CD14-positive monocyte (primary cell): ENCODE measurements around the gene SSBP3. TPM values are rescaled to one million over a fixed set of nuclear protein-coding genes. Genes with fewer than 3 reads are reported as not detected.

ENCODE experiments used
- DNase-seq, 3 donors: peaks; one replicate each; pipeline ENCODE4 v3.0.0-alpha.2; 2011 to 2022
- H2AFZ ChIP-seq: 2 replicates; pipeline ENCODE4 v1.6.0; 2012; ENCODE audit warnings: mild to moderate bottlenecking, low read depth, low read length, inconsistent platforms; ENCODE audit not compliant: insufficient read depth, poor library complexity, severe bottlenecking
- H3K27ac ChIP-seq, 2 donors: 1 replicate in 1 of 2; 2 replicates in 1 of 2; pipeline ENCODE4 v1.5.1; 2012 to 2013; ENCODE audit warnings: low read length in 2 of 2, control low read depth in 1 of 2, inconsistent platforms in 1 of 2, low read depth in 1 of 2, mild to moderate bottlenecking in 1 of 2
- H3K27me3 ChIP-seq, 2 donors: one replicate each; pipeline versions ENCODE4 v1.6.0 to v1.6.1; 2011 to 2013; ENCODE audit warnings: low read length in 2 of 2; ENCODE audit not compliant: control insufficient read depth in 2 of 2, insufficient read depth in 2 of 2
- H3K36me3 ChIP-seq, 2 donors: replicated peaks in 1 of 2; 1 replicate in 1 of 2; 2 replicates in 1 of 2; pipeline versions ENCODE4 v1.5.1 to v1.6.1; 2012 to 2013; ENCODE audit warnings: low read length in 2 of 2, control low read depth in 1 of 2, inconsistent platforms in 1 of 2, mild to moderate bottlenecking in 1 of 2; ENCODE audit not compliant: insufficient read depth in 2 of 2, control insufficient read depth in 1 of 2
- H3K4me1 ChIP-seq, 2 donors: 1 replicate in 1 of 2; 2 replicates in 1 of 2; pipeline versions ENCODE4 v1.5.1 to v1.6.1; 2012 to 2013; ENCODE audit warnings: low read length in 2 of 2, control low read depth in 1 of 2, inconsistent platforms in 1 of 2, mild to moderate bottlenecking in 1 of 2, moderate library complexity in 1 of 2; ENCODE audit not compliant: insufficient read depth in 2 of 2, control insufficient read depth in 1 of 2
- H3K4me2 ChIP-seq: replicated peaks from 2 replicates; pipeline ENCODE3; 2012; ENCODE audit warnings: low read length, moderate library complexity, mild to moderate bottlenecking; ENCODE audit not compliant: poor library complexity, severe bottlenecking; ENCODE audit errors: extremely low read depth
- H3K4me3 ChIP-seq, 3 experiments: fragments of 200-600 bp in 1 of 3; sonication (generic) in 1 of 3; replicated peaks in 1 of 3; 1 replicate in 2 of 3; 2 replicates in 1 of 3; pipeline ENCODE4 v1.5.1; 2011 to 2013; ENCODE audit warnings: low read length in 3 of 3, mild to moderate bottlenecking in 3 of 3, control low read depth in 2 of 3, low read depth in 2 of 3, inconsistent platforms in 1 of 3, moderate library complexity in 1 of 3
- H3K79me2 ChIP-seq: 2 replicates; pipeline ENCODE4 v1.6.0; 2012; ENCODE audit warnings: mild to moderate bottlenecking, control low read depth, inconsistent platforms, low read length, moderate library complexity; ENCODE audit not compliant: insufficient read depth
- H3K9ac ChIP-seq: 2 replicates; pipeline ENCODE4 v1.6.0; 2017; ENCODE audit warnings: low read length, mild to moderate bottlenecking; ENCODE audit not compliant: insufficient read depth, poor library complexity, severe bottlenecking
- H3K9me3 ChIP-seq, 2 donors: replicated peaks in 1 of 2; 1 replicate in 1 of 2; 2 replicates in 1 of 2; pipeline versions ENCODE4 v1.5.1 to v1.6.1; 2012 to 2013; ENCODE audit warnings: low read length in 2 of 2, control low read depth in 1 of 2; ENCODE audit not compliant: control insufficient read depth in 1 of 2, insufficient read depth in 1 of 2
- H4K20me1 ChIP-seq: 2 replicates; pipeline ENCODE4 v1.6.0; 2012; ENCODE audit warnings: mild to moderate bottlenecking, low read length, control low read depth, moderate library complexity; ENCODE audit not compliant: insufficient read depth
- H3K27ac Mint-ChIP-seq, 7 donors: one replicate each; pipeline ENCODE4 v1.8.0; 2020; ENCODE audit warnings: mild to moderate bottlenecking in 7 of 7, mixed read lengths in 7 of 7, moderate library complexity in 6 of 7, inconsistent platforms in 2 of 7
- H3K27me3 Mint-ChIP-seq, 3 donors: one replicate each; pipeline ENCODE4 v1.8.0; 2021 to 2022; ENCODE audit warnings: low read depth in 3 of 3, mild to moderate bottlenecking in 3 of 3, mixed read lengths in 3 of 3, moderate library complexity in 3 of 3, inconsistent platforms in 1 of 3
- H3K36me3 Mint-ChIP-seq, 2 donors: one replicate each; pipeline ENCODE4 v1.8.0; 2020; ENCODE audit warnings: mixed read lengths in 2 of 2, inconsistent platforms in 1 of 2, mild to moderate bottlenecking in 1 of 2
- H3K4me1 Mint-ChIP-seq: one replicate; pipeline ENCODE4 v1.8.0; 2020; ENCODE audit warnings: mild to moderate bottlenecking, mixed read lengths
- H3K4me3 Mint-ChIP-seq, 2 donors: one replicate each; pipeline ENCODE4 v1.8.0; 2020; ENCODE audit warnings: mild to moderate bottlenecking in 2 of 2, mixed read lengths in 2 of 2, moderate library complexity in 1 of 2
- H3K9me3 Mint-ChIP-seq, 7 donors: one replicate each; pipeline ENCODE4 v1.8.0; 2020 to 2022; ENCODE audit warnings: mixed read lengths in 7 of 7, mild to moderate bottlenecking in 6 of 7, moderate library complexity in 6 of 7, inconsistent platforms in 2 of 7
- WGBS: methylation state at CpG from one replicate; pipeline ENCODE4 v1.1.5; 2013; ENCODE audit warnings: missing lambda C conversion rate; ENCODE audit not compliant: insufficient coverage; 5-methylcytosine and 5-hydroxymethylcytosine counted together
- intact Hi-C, 2 donors: fragments of 100-400 bp; cut with micrococcal nuclease; formaldehyde crosslinking; loops; one replicate each; pipeline versions ENCODE4 v1.15.0 to v1.15.1; 2023
- polyA plus RNA-seq, 3 donors: library from polyadenylated mRNA; depleted of rRNA in 1 of 3; unstranded in 2 of 3; stranded (reverse) in 1 of 3; fragments of 300-500 nt in 2 of 3; fragments of >200 nt in 1 of 3; fragmentation: Illumina TruSeq in 2 of 3; gene quantifications; 1 replicate in 2 of 3; 2 replicates in 1 of 3; pipeline ENCODE4 v1.2.3, GENCODE V29; 2012 to 2021
- TF ChIP-seq, protein P1 (sequence below): fragments of 200-600 bp; IDR thresholded peaks from one replicate; pipeline ENCODE4 v1.8.0; 2022; ENCODE audit warnings: antibody characterized with exemption, mild to moderate bottlenecking

Gene SSBP3
- polyA plus RNA-seq, 3 donors: 4.1 to 30.7 (median 4.3) TPM

GRCh38 chr1:54323324-54323739 is 82.9 kb downstream of the SSBP3 start:
- H3K79me2 ChIP-seq: no peaks in the 10 kb centered on the region
- no peak overlapping the region for H3K27ac Mint-ChIP-seq
- H3K36me3 Mint-ChIP-seq: no peaks in the 10 kb centered on the region
- H3K27me3 ChIP-seq: no peaks in the 10 kb centered on the region
- no peak for DNase-seq
- H3K4me3 Mint-ChIP-seq: no peak overlapping the region
- H3K4me1 Mint-ChIP-seq: peaks cover 3% of the 10 kb centered on the region
- no peak overlapping the region for H3K9ac ChIP-seq
- WGBS: 98% methylated on average over 5 of the region's 6 CpGs
- no peak overlapping the region for H3K27ac ChIP-seq
- H2AFZ ChIP-seq: no peak overlapping the region
- no peak overlapping the region for H3K4me2 ChIP-seq
- no peaks in the 10 kb centered on the region for H3K9me3 ChIP-seq
- H3K9me3 Mint-ChIP-seq: no peaks in the 10 kb centered on the region
- H4K20me1 ChIP-seq: peaks cover 86% of the 10 kb centered on the region
- H3K4me1 ChIP-seq: no peaks in the 10 kb centered on the region
- intact Hi-C loops: no loop called here
- H3K27me3 Mint-ChIP-seq: no peaks in the 10 kb centered on the region
- no peaks in the 10 kb centered on the region for H3K36me3 ChIP-seq
- TF ChIP-seq, protein P1, sequence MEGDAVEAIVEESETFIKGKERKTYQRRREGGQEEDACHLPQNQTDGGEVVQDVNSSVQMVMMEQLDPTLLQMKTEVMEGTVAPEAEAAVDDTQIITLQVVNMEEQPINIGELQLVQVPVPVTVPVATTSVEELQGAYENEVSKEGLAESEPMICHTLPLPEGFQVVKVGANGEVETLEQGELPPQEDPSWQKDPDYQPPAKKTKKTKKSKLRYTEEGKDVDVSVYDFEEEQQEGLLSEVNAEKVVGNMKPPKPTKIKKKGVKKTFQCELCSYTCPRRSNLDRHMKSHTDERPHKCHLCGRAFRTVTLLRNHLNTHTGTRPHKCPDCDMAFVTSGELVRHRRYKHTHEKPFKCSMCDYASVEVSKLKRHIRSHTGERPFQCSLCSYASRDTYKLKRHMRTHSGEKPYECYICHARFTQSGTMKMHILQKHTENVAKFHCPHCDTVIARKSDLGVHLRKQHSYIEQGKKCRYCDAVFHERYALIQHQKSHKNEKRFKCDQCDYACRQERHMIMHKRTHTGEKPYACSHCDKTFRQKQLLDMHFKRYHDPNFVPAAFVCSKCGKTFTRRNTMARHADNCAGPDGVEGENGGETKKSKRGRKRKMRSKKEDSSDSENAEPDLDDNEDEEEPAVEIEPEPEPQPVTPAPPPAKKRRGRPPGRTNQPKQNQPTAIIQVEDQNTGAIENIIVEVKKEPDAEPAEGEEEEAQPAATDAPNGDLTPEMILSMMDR: no peak
- H3K4me3 ChIP-seq: no peak overlapping the region

GRCh38 chr1:54318246-54318814 is 87.9 kb downstream of the SSBP3 start:
- no peaks in the 10 kb centered on the region for H3K36me3 ChIP-seq
- 80% methylated on average over 1 of the region's 4 CpGs for WGBS
- DNase-seq: no peak
- H3K4me1 Mint-ChIP-seq: no peaks in the 10 kb centered on the region
- H3K27me3 Mint-ChIP-seq: peaks cover 0 to 2% (median 0%) of the 10 kb centered on the region in 3 donors
- intact Hi-C loops: no loop called here
- H3K27me3 ChIP-seq: no peaks in the 10 kb centered on the region
- H3K4me3 ChIP-seq: no peak overlapping the region
- no peaks in the 10 kb centered on the region for H3K9me3 ChIP-seq
- H3K9ac ChIP-seq: no peak overlapping the region
- H3K27ac ChIP-seq: no peak overlapping the region
- H3K4me1 ChIP-seq: no peaks in the 10 kb centered on the region
- no peak overlapping the region for H3K4me2 ChIP-seq
- H2AFZ ChIP-seq: no peak overlapping the region
- H4K20me1 ChIP-seq: peaks cover 53% of the 10 kb centered on the region
- H3K36me3 Mint-ChIP-seq: no peaks in the 10 kb centered on the region
- H3K9me3 Mint-ChIP-seq: no peaks in the 10 kb centered on the region
- H3K27ac Mint-ChIP-seq: no peak overlapping the region
- TF ChIP-seq, protein P1: no peak
- no peak overlapping the region for H3K4me3 Mint-ChIP-seq
- no peaks in the 10 kb centered on the region for H3K79me2 ChIP-seq
